ENCODE measurements around the gene FOXO3B. TPM values are rescaled to one million over a fixed set of nuclear protein-coding genes. Genes with fewer than 3 reads are reported as not detected.
"Not testable (repeated sequence)": the region's sequence is repeated elsewhere in the genome, so short reads cannot be mapped to it uniquely, and the experiment has no call there.

The FOXO3B gene
- total RNA-seq, 2 donors from 2014 or later = 2.1 to 4.6 TPM

DNA sequence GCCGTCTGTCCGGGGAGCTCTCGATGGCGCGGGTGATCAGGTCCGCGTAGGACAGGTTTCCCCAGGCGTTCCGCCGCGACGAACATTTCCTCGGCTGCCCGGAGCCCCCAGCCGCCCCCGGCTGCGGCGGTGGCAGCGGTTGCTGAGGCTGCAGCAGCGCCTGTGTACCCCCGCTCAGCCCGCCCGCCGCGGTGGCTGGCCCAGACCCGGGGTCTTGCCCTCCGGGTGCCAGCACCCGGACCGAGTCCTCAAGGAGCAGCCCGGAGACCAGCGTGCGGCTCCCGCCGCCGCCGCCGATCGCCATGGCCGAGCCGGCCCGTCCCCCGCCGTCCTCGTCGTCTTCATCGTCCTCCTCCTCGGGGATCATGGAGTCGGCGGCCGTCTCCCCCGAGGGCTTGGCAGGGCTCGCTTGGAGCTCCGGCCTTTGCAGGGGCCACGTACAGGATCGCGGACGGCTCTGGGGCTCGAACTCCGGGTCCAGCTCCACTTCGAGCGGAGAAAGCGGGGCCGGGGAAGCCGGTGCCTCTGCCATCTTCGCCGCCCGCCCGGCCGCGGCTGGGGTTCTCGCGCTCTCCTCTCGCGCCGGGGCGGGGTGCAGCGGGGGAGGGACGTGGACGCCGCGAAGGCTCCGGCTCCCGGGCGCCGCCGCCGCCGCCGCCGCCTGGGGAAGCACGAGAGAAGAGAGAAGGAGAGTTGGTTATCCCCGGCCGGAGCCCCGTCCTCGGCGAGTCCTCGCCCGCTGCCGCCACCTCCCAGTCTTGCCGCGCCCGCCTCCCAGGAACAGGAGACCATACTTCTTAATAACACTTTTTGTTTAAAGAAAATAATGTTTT is 9.5 kb downstream of the FOXO3B start:
- Mint-ChIP-seq H3K36me3 (peaks cover 32 to 63% of the 10 kb centered on the region in 2 donors), H3K9me3 (peaks cover 0 to 20% of the 10 kb centered on the region in 2 donors), H3K27ac (peak overlapping the region in 1 of 2 donors; percentile 22)
- not testable (repeated sequence) for ATAC-seq; DNase-seq (ENCODE audit: low spot score in 2 of 2)

DNA sequence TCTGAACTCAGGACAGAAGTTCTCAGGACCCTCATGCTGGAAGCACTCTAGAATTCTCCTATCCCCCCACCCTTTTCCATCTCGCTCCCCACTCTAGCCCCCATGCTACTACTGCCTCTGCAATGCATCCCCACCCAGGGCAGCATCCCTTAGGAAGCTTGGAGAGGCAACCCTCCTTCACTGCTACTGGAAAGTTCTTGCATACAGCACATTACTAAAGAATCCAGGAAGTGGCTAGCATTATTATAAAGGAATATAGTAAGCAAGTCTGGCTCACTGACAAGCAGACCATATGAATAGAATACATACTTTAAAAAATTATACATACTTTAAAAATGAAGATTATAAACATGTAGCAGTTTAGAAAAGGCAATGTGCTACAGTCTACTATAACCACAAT is 13.5 kb downstream of the FOXO3B start:
- ATAC-seq; DNase-seq (ENCODE audit: low spot score in 2 of 2); H3K27ac Mint-ChIP-seq: not testable (repeated sequence)
- Mint-ChIP-seq H3K9me3 (peaks cover under 1 to 18% of the 10 kb centered on the region in 2 donors), H3K36me3 (peaks cover 28 to 41% of the 10 kb centered on the region in 2 donors)

DNA sequence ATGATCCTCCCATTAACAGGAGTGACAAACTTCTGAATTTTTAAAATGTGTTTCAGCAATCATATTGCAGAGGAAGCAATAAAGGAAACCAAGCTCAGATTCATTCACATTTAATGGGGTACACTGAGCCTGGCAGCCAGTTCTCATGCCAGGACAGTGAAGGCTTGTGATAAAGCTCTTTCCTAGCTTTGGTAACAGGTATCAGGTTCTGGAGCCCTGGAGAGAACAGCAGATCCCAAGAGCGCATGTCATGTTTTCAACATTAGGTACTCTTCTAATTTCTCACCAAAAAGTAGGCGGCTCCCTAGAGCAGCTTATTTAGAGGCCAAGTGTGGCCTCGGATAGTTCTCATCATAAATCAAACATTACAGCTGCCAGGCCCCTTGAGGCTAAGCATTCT is 14.6 kb downstream of the FOXO3B start:
- not testable (repeated sequence) for DNase-seq (ENCODE audit: low spot score in 2 of 2); H3K27ac Mint-ChIP-seq; ATAC-seq
- H3K9me3 Mint-ChIP-seq = peaks cover 12 to 26% of the 10 kb centered on the region in 2 donors
- peaks cover 35 to 46% of the 10 kb centered on the region in 2 donors for H3K36me3 Mint-ChIP-seq

DNA sequence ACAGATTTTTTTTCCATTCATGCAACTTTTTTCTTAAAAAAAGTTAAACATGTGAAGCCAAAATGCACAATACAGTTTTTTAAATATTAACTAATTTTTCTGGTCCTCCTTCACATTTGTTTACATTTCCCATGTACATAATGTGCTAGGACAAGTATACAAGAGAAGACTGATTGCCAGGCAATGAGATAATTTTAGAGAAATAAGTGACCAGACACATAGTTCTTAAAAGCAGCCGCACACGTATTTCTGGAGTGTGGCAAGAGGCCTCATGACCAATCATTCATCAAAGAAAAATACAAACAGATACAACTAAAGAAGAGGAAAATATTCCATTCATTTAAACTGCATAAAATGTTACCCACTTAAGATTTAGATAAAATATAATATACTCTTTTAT is 15.8 kb downstream of the FOXO3B start:
- not testable (repeated sequence) for H3K27ac Mint-ChIP-seq; ATAC-seq; DNase-seq (ENCODE audit: low spot score in 2 of 2)
- H3K36me3 Mint-ChIP-seq = peaks cover 44 to 51% of the 10 kb centered on the region in 2 donors
- peaks cover 14 to 31% of the 10 kb centered on the region in 2 donors for H3K9me3 Mint-ChIP-seq

DNA sequence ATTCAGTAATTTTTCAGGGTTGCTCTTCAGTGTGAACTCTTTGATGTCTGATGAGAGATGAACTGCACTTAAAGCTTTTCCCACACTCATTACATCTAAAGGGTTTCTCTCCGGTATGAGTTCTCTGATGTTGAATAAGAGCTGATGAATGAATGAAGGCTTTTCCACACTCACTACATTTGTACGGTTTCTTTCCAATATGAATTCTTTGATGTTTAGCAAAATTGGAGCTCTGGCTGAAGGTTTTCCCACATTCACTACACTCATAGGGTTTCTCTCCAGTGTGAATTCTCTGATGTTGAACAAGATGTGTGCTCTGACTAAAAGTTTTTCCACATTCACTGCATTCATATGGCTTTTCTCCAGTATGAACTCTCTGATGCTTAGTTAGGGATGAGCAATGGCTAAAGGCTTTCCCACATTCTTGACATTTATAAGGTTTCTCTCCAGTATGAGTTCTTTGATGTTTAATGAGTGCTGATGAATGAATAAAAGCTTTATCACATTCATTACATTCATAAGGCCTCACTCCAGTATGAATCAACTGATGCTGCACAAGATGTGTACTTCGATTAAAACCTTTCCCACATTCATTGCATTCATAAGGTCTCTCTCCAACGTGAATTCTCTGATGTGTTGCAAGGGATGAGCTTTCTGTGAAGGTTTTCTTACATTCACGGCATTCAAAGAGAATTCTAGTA is 20.0 kb downstream of the FOXO3B start:
- not testable (repeated sequence) for DNase-seq (ENCODE audit: low spot score in 2 of 2); ATAC-seq; H3K27ac Mint-ChIP-seq
- H3K9me3 Mint-ChIP-seq = peaks cover 18% of the 10 kb centered on the region in 2 donors
- peaks cover 21 to 24% of the 10 kb centered on the region in 2 donors for H3K36me3 Mint-ChIP-seq

DNA sequence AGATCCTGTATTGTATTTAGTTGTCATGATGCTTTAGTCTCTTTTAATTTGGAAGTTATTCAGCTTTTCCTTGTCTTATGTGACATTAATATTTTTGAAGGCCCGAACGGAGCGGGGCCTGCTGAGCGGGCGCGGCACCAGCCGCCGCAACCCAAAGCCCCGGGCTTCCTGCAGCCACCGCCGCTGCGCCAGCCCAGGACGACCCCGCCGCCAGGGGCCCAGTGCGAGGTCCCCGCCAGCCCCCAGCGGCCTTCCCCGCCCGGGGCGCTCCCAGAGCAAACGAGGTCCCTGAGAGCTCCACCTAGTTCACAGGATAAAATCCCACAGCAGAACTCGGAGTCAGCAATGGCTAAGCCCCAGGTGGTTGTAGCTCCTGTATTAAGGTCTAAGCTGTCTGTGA is 32.0 kb downstream of the FOXO3B start:
- not testable (repeated sequence) for H3K9me3 Mint-ChIP-seq; H3K36me3 Mint-ChIP-seq; DNase-seq (ENCODE audit: low spot score in 2 of 2); H3K27ac Mint-ChIP-seq
- peak; percentile 64 to 68 for ATAC-seq

DNA sequence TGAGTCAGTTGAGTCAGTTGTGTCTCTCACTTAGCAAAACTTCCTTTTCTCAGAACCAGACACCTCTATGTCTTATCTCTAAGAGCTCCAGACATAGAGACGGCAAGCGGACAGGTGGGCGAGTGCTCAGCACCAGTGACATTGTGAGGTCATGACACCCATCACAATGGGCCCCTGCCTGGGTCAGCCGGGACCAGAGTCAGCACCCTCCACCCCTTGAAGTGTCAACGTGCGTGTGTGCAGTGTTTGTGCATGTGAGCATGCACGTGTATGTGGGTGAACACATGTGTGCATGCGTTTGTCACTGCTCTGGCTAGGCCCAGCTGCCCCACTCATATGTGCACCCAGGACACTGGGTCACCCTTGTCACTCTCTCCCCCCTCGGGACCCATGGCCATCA is 37.8 kb downstream of the FOXO3B start, which contains the start of gene TBC1D28:
Gene TBC1D28, minus strand, starts transcription at position 101 of the 400 bp plus-strand sequence. CDS start 3,039 bp downstream, outside the sequence.
- not testable (repeated sequence) for H3K27ac Mint-ChIP-seq; DNase-seq (ENCODE audit: low spot score in 2 of 2); H3K36me3 Mint-ChIP-seq; H3K9me3 Mint-ChIP-seq; ATAC-seq

DNA sequence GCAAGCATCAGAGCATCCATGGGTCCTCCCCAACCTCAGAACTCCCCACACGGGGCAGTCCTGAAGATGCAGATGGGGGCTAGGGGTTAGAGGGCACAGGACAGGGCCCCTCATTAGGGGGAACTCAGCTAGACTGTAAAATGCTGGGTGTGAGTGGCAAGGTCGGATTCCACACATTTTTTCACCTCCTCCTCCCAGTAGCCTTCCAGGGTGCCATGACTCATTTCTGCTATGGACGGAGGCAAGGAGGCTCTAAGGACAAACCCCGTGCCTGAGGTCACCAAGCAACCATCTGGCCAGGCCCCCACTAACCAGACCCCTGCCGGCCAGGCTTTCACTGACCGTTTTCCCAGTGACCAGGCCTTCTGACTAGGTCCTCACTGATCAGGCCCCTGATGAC is 39.0 kb downstream of the FOXO3B start:
- not testable (repeated sequence) for H3K27ac Mint-ChIP-seq; H3K36me3 Mint-ChIP-seq; DNase-seq (ENCODE audit: low spot score in 2 of 2); H3K9me3 Mint-ChIP-seq; ATAC-seq

DNA sequence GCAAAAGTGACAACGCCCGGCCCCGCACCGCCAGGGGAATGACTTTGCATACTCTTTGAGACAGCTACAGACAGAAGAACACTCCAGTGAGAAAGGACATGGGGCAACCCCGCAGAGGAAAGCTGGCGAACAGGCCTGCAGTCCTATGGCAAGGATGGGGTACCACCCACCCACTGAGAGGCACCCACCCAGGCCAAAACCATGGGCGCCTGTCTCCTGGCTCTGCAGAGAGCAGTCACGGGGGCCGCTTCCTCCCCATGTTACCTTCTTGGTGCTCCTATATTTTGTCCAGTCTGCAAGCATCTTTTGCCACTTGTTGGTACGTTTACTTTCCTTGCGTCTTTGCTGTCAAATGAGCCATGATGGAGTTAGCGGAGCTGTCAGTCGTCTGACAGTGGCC is 43.8 kb downstream of the FOXO3B start:
- H3K27ac Mint-ChIP-seq; H3K36me3 Mint-ChIP-seq; H3K9me3 Mint-ChIP-seq; DNase-seq (ENCODE audit: low spot score in 2 of 2); ATAC-seq: not testable (repeated sequence)

DNA sequence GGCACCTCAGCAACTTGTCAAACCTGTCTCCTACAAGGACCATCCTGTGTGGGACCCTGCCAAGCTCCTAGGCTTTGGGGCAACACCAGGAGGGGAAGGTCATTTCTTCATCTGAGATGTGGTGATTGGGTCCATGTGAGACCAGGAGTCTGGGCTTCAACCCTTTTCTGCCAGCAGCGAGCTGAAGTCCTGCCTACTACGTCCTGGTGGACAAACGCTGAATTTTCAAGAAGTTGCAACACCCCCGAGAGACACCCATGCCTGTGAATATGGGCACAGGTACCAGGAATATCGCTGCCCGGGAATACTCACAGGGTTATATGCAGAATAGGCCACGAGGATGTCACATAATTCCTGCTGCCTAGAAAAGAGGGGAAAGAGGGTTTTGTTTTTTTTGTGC is 45.9 kb downstream of the FOXO3B start:
- not testable (repeated sequence) for H3K27ac Mint-ChIP-seq; ATAC-seq; H3K9me3 Mint-ChIP-seq; H3K36me3 Mint-ChIP-seq; DNase-seq (ENCODE audit: low spot score in 2 of 2)

DNA sequence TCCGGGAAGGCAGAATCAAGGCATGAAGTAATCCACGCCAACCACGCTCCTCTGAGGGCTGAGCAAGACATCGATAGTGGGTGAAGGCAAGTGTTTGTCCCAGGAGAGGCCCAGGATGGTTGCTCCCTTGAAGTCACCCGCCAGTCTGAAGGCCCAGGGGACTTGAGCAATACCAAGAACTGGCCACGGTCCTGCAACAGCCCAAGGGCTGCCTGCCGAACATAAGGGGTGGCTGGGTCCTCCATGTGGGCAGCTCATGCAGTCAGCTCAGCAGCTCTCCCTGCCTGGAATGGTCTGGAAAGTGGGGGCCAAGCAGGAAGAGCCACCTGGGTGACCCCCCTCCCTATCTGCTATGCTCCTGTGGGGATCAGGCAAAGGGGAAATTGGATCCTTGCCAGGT is 46.3 kb downstream of the FOXO3B start:
- not testable (repeated sequence) for ATAC-seq; DNase-seq (ENCODE audit: low spot score in 2 of 2); H3K36me3 Mint-ChIP-seq; H3K27ac Mint-ChIP-seq; H3K9me3 Mint-ChIP-seq

DNA sequence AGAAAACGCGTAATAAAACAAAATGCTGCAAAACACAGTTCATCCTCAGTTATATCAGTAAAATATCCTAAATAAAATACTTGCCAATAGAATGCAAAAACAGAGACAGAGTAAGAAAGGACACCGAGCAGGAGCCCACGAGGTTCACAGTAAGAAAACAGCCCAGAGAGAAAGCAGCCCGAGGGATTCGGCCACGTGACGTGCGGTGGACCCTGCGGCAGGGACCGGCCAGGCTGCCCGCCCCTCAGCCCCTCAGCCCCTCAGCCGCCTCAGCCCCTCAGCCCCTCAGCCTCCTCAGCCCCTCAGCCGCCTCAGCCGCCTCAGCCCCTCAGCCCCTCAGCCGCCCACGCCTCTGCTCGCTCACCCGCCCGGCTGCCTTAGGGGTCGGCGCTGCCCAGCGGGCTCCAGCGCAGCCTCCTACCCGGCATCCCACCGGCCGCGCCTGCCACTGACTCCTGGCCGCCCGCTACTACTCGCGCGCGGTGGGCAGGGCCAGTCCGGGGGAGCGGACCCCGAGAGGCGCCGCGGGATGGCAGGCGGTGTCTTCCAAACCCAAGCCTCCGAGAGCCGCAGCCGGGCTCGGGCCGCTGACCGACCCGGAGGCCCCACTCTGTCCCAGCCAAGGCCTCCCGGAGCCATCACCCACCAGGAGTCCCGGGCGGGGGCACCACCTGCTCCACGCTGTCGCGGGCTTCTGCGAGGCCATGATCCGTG is 47.4 kb downstream of the FOXO3B start:
- not testable (repeated sequence) for DNase-seq (ENCODE audit: low spot score in 2 of 2); H3K36me3 Mint-ChIP-seq; H3K9me3 Mint-ChIP-seq; H3K27ac Mint-ChIP-seq
- ATAC-seq = peak; percentile 14 to 18

Other genes starting within 250 kb of the FOXO3B start
- gene LGALS9C, start 205.5 kb downstream of the FOXO3B start, total RNA-seq = not detected
- not detected for gene TBC1D28, start 37.9 kb downstream of the FOXO3B start, total RNA-seq
- gene FBXW10, start 61.7 kb upstream of the FOXO3B start, total RNA-seq = not detected
- gene TVP23B, start 98.9 kb upstream of the FOXO3B start, total RNA-seq = 10 to 100 TPM; 23.4 to 27.3 TPM
- 10 to 100 TPM; 28.1 to 45.4 TPM for gene PRPSAP2, start 175.8 kb upstream of the FOXO3B start, total RNA-seq

Data from activated naive CD4-positive, alpha-beta T cell treated with anti-CD3 and anti-CD28 coated beads, Interleukin-2, amount 50 U/mL, for 72 hours (primary cell).